H1 (cell line): ENCODE measurements around the gene PHETA1. TPM values are rescaled to one million over a fixed set of nuclear protein-coding genes. Genes with fewer than 3 reads are reported as not detected.

Experiments used
- CBX8 ChIP-seq: fragments of 300-800, 300-1000 bp; sonication (generic); IDR thresholded peaks from 2 replicates; pipeline ENCODE4 v1.7.1; 2016; ENCODE audit warnings: low read depth, low read length, borderline replicate concordance
- EGR1 ChIP-seq: IDR thresholded peaks from 2 replicates; pipeline ENCODE4 v1.6.1; 2011; ENCODE audit warnings: low read depth, low read length, borderline replicate concordance
- EP300 ChIP-seq, 2 experiments: IDR thresholded peaks; 1 replicate in 1 of 2; 2 replicates in 1 of 2; pipeline ENCODE4 v1.6.1; 2011 to 2012; ENCODE audit warnings: low read depth in 2 of 2, low read length in 2 of 2, mild to moderate bottlenecking in 2 of 2, borderline replicate concordance in 1 of 2, inconsistent platforms in 1 of 2, moderate library complexity in 1 of 2
- GTF2F1 ChIP-seq: IDR thresholded peaks from 2 replicates; pipeline ENCODE4 v1.6.1; 2012; ENCODE audit warnings: low read depth, low read length, improper control_type of control experiment, borderline replicate concordance
- JUN ChIP-seq: IDR thresholded peaks from 2 replicates; pipeline ENCODE4 v1.6.1; 2011; ENCODE audit warnings: low read depth, mild to moderate bottlenecking, improper control_type of control experiment, low read length
- POLR2AphosphoS5 ChIP-seq: IDR thresholded peaks from 2 replicates; pipeline ENCODE4 v1.6.1; 2011; ENCODE audit warnings: low read depth, low read length
- RNF2 ChIP-seq: fragments of 200-900, 300-1000 bp; sonication (generic); IDR thresholded peaks from 2 replicates; pipeline ENCODE4 v1.7.1; 2016; ENCODE audit warnings: borderline replicate concordance, low read depth, mild to moderate bottlenecking, antibody characterized with exemption, low read length; ENCODE audit not compliant: poor library complexity, severe bottlenecking; ENCODE audit errors: missing control alignments
- SAP30 ChIP-seq: fragments of 300-600 bp; sonication (generic); IDR thresholded peaks from 2 replicates; pipeline ENCODE4 v1.7.1; 2012; ENCODE audit warnings: low read length, moderate library complexity, mild to moderate bottlenecking, inconsistent platforms; ENCODE audit not compliant: insufficient read depth, insufficient replicate concordance
- SP1 ChIP-seq: IDR thresholded peaks from 2 replicates; pipeline ENCODE4 v1.6.1; 2011; ENCODE audit warnings: low read depth, low read length
- polyA plus RNA-seq, 7 experiments: library from polyadenylated mRNA; depleted of rRNA in 3 of 7; stranded (reverse) in 5 of 7; unstranded in 2 of 7; fragments of >200 nt in 5 of 7; fragments of 200-250 nt in 2 of 7; gene quantifications; 1 replicate in 5 of 7; 2 replicates in 1 of 7; 4 replicates in 1 of 7; pipeline versions ENCODE4 v1.2.1 to v1.2.3, GENCODE V29; 2011 to 2013; ENCODE audit warnings: missing spikeins in 2 of 7, mixed read lengths in 2 of 7
- total RNA-seq: library from RNA; stranded (reverse); fragmentation: NEBNext Ultra II Directional; extraction: Animal tissue kit (Norgen Biotek cat#: 25700); gene quantifications from 2 replicates; pipeline ENCODE4 v1.2.1, GENCODE V29; 2021

PHETA1 gene
- total and polyA plus RNA-seq, 2 of the 8 experiments (the other 6 are each of a cell fraction or from before 2014, with no cell fraction given): 5.2 to 12.3 TPM

DNA sequence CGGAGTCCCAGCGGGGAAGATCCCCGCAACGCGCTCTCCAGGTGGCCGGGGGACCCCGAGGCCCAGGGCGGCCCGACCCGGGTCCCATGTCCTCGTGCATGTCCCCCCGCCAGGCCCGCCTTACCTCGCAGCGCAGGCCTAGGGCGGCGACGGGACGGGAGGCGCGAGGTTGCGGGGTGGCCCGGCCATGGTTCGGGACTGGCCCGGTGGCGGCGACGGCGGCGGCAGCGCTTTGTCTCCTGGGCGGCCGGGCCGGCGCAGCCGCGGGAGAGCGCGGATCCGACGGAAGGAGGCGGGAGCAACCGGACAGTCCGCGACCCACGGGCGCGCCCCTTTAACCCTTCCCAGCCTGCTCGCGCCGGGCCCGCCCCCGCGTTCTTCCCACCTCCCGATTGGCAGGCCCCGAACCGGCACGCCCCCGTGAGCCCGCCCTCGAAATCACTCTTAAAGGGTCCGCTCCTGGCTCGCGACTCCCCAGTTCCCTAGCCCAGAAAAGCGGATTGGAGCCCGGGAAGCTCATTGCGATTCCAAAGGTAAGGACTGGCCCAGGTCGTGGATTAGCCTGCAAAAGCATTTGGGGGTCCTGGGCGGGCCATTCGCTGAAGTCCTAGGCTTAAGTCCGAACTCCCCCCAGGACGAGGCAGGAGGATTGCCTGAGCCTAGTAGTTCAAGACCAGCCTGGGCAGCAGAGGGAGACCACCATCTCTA lies at the start of gene PHETA1 (continued):
- no peak for TF ChIP-seq RNF2
- no peak for TF ChIP-seq CBX8
- TF ChIP-seq SP1: peak; percentile 87; the same call in 1 of the 2 replicates
- TF ChIP-seq POLR2AphosphoS5: 0 out of 2 replicates have a peak, but pooled peaks have one; percentile 23
- TF ChIP-seq EGR1: peak; percentile 97
- TF ChIP-seq SAP30: no peak
- no peak for TF ChIP-seq EP300 (IDR thresholded peaks at IDR 0.05; ENCODE audit: borderline replicate concordance in 1 of 2, low read depth in 2 of 2, low read length in 2 of 2)
- no peak for TF ChIP-seq JUN
- TF ChIP-seq GTF2F1: no peak
- TF ChIP-seq, all 59 proteins: peak for 14
